Uterus (tissue), 4 donors: ENCODE data around the gene SCN4A. TPM values are rescaled to one million over a fixed set of nuclear protein-coding genes. Genes with fewer than 3 reads are reported as not detected.
A peak's percentile ranks its signal among the peaks of the same experiment; 100 is the strongest.
"Not testable (repeated sequence)": the region's sequence is repeated elsewhere in the genome, so short reads cannot be mapped to it uniquely, and the experiment has no call there.

ENCODE experiments used
- DNase-seq, 2 donors: peaks; one replicate each; pipeline ENCODE4 v3.0.0-alpha.2; 2019 to 2020
- H3K27ac ChIP-seq, 2 donors: fragments of 200-600 bp; sonication (generic); 1 replicate in 1 of 2; 2 replicates in 1 of 2; pipeline ENCODE4 v1.5.1; 2016 to 2018
- H3K27me3 ChIP-seq, 2 donors: fragments of 200-600 bp; sonication (generic); one replicate each; pipeline ENCODE4 v1.5.1; 2018 to 2019; ENCODE audit warnings: control low read depth in 1 of 2
- H3K36me3 ChIP-seq, 2 donors: fragments of 200-600 bp; sonication (generic); one replicate each; pipeline ENCODE4 v1.5.1; 2019; ENCODE audit warnings: control low read depth in 1 of 2
- H3K4me1 ChIP-seq, 2 donors: fragments of 200-600 bp; sonication (generic); one replicate each; pipeline ENCODE4 v1.5.1; 2018 to 2019; ENCODE audit warnings: control low read depth in 1 of 2
- H3K4me3 ChIP-seq, 2 donors: fragments of 200-600 bp; sonication (generic); 1 replicate in 1 of 2; 2 replicates in 1 of 2; pipeline ENCODE4 v1.5.1; 2018 to 2019; ENCODE audit warnings: mild to moderate bottlenecking in 1 of 2
- H3K9me3 ChIP-seq, 2 donors: fragments of 200-600 bp; sonication (generic); one replicate each; pipeline ENCODE4 v1.5.1; 2019; ENCODE audit warnings: control low read depth in 1 of 2
- POLR2A ChIP-seq, 2 donors: fragments of 450-650 bp; IDR thresholded peaks; one replicate each; pipeline ENCODE4 v1.6.1; 2016; ENCODE audit warnings: antibody characterized with exemption in 2 of 2, mild to moderate bottlenecking in 1 of 2, moderate library complexity in 1 of 2
- intact Hi-C: fragments of 100-400 bp; cut with DNase I; formaldehyde crosslinking; loops from one replicate; pipeline ENCODE4 v1.15.1; 2023; ENCODE audit warnings: low total_unique reads
- total RNA-seq, 4 donors: library from RNA; depleted of rRNA in 3 of 4; stranded (reverse); fragments of >200 nt in 3 of 4; gene quantifications; one replicate each; pipeline versions ENCODE4 v1.1.0 to v1.2.4, GENCODE V29; 2014 to 2023
- TF ChIP-seq, protein P1 (sequence below), 4 experiments: fragments of 200-600 bp in 2 of 4; fragments of 450-650 bp in 2 of 4; sonication (generic) in 2 of 4; IDR thresholded peaks; one replicate each; pipeline ENCODE4 v1.5.1; 2016 to 2019; ENCODE audit warnings: antibody characterized with exemption in 4 of 4, mild to moderate bottlenecking in 2 of 4, moderate library complexity in 1 of 4
- donor health status: DM: yes; HTN: yes; CAD: no.

The SCN4A gene
- total RNA-seq, 4 donors from 2014 or later = 0.14 to 0.24 TPM; not detected in 2

DNA sequence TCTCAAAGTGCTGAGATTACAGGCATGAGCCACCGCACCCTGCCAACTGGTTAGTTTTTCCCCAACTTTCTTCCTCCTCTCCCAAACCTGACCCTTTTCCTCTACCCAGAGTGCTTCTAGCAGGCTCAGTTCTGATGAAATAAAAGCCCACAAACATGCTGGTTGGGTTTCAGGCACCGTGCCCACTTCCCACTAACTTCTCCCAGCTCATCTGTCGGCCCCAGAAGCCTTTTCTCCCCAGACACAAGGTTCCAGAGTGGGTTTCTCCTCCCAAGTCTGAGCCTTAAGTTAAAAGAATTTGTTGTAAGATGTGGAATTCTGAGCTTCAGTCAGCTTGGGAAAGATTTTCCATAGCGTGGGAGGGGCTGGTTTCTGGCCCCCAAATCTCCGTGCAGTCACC lies 11.5 kb upstream of the SCN4A start:
- intact Hi-C loops = no loop called here
- H3K36me3 ChIP-seq = no peaks in the 10 kb centered on the region
- no peak overlapping the region for H3K4me3 ChIP-seq
- H3K9me3 ChIP-seq = no peaks in the 10 kb centered on the region
- peak overlapping the region; percentile 52 for H3K27ac ChIP-seq
- no peak for DNase-seq
- H3K27me3 ChIP-seq = no peaks in the 10 kb centered on the region
- no peaks in the 10 kb centered on the region for H3K4me1 ChIP-seq
- TF ChIP-seq POLR2A (IDR thresholded peaks at IDR 0.05) = no peak
- TF ChIP-seq, protein P1, sequence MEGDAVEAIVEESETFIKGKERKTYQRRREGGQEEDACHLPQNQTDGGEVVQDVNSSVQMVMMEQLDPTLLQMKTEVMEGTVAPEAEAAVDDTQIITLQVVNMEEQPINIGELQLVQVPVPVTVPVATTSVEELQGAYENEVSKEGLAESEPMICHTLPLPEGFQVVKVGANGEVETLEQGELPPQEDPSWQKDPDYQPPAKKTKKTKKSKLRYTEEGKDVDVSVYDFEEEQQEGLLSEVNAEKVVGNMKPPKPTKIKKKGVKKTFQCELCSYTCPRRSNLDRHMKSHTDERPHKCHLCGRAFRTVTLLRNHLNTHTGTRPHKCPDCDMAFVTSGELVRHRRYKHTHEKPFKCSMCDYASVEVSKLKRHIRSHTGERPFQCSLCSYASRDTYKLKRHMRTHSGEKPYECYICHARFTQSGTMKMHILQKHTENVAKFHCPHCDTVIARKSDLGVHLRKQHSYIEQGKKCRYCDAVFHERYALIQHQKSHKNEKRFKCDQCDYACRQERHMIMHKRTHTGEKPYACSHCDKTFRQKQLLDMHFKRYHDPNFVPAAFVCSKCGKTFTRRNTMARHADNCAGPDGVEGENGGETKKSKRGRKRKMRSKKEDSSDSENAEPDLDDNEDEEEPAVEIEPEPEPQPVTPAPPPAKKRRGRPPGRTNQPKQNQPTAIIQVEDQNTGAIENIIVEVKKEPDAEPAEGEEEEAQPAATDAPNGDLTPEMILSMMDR (IDR thresholded peaks at IDR 0.05) = no peak

GRCh38 chr17:63983320-63983719 lies 10.6 kb upstream of the SCN4A start:
- Histone ChIP-seq H3K9me3 (no peaks in the 10 kb centered on the region), H3K4me1 (no peaks in the 10 kb centered on the region), H3K27me3 (no peaks in the 10 kb centered on the region), H3K36me3 (no peaks in the 10 kb centered on the region), H3K27ac (peak overlapping the region; percentile 1 to 3), H3K4me3 (no peak overlapping the region)
- intact Hi-C loops = no loop called here
- no peak for DNase-seq
- no peak for TF ChIP-seq POLR2A (IDR thresholded peaks at IDR 0.05)
- TF ChIP-seq, protein P1 (IDR thresholded peaks at IDR 0.05) = no peak

- intact Hi-C loops, H3K27me3 ChIP-seq, H3K36me3 ChIP-seq, H3K9me3 ChIP-seq, DNase-seq, H3K4me3 ChIP-seq, H3K4me1 ChIP-seq: not testable (repeated sequence)
- peak overlapping the region in 1 of 2 donors; percentile 1 for H3K27ac ChIP-seq
Observed at GRCh38 chr17:63982641-63983040, 9.9 kb upstream of the SCN4A start.

- Histone ChIP-seq H3K27ac (no peak overlapping the region), H3K4me3 (no peak overlapping the region), H3K4me1 (no peaks in the 10 kb centered on the region), H3K9me3 (no peaks in the 10 kb centered on the region), H3K27me3 (no peaks in the 10 kb centered on the region), H3K36me3 (no peaks in the 10 kb centered on the region)
- no peak for DNase-seq
- TF ChIP-seq, protein P1 (IDR thresholded peaks at IDR 0.05) = no peak
- TF ChIP-seq POLR2A (IDR thresholded peaks at IDR 0.05) = no peak
- intact Hi-C loops = no loop called here
Observed at GRCh38 chr17:63978272-63979200, 5.8 kb upstream of the SCN4A start.

DNA sequence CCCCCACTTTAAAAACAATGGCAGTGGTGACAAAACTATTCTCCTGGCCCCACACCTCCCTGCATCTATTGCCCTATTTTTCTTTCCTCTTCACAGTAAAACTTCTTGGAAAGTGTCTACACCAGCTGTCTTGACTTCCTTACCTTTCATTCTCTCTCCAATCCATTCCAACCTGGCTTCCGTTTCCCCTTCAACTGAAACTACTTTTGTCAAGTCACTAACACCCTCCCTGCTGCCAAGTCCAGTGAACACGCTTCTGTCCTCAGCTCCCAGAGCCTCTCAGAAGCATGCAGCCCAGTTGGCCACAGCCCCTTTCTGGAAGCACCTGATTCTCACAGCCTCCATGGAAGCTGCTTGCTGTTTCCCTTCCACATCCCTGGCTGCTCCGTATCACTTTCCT lies 4.0 kb upstream of the SCN4A start:
- H3K9me3 ChIP-seq = no peaks in the 10 kb centered on the region
- no peak overlapping the region for H3K4me3 ChIP-seq
- intact Hi-C loops = no loop called here
- no peak overlapping the region for H3K27ac ChIP-seq
- no peaks in the 10 kb centered on the region for H3K36me3 ChIP-seq
- no peaks in the 10 kb centered on the region for H3K27me3 ChIP-seq
- TF ChIP-seq POLR2A (IDR thresholded peaks at IDR 0.05) = no peak
- TF ChIP-seq, protein P1 (IDR thresholded peaks at IDR 0.05) = no peak
- no peak for DNase-seq
- no peaks in the 10 kb centered on the region for H3K4me1 ChIP-seq
